Activated T-cell treated with anti-CD3 and anti-CD28 coated beads, Interleukin-2, amount 50 U/mL, for 24 hours (primary cell): ENCODE data around the gene PEDS1.
A peak's percentile ranks its signal among the peaks of the same experiment; 100 is the strongest.
"Not testable (repeated sequence)": the region's sequence is repeated elsewhere in the genome, so short reads cannot be mapped to it uniquely, and the experiment has no call there.

ENCODE experiments used
- DNase-seq: peaks from one replicate; pipeline ENCODE4 v3.0.0-alpha.2; 2020
- H3K27ac Mint-ChIP-seq: 2 replicates; pipeline ENCODE4 v1.8.0; 2020; ENCODE audit warnings: mild to moderate bottlenecking, mixed read lengths
- H3K27me3 Mint-ChIP-seq: 2 replicates; pipeline ENCODE4 v1.8.0; 2020; ENCODE audit warnings: mixed read lengths
- H3K36me3 Mint-ChIP-seq: 2 replicates; pipeline ENCODE4 v1.8.0; 2020; ENCODE audit warnings: low read depth, mixed read lengths
- H3K4me1 Mint-ChIP-seq: 2 replicates; pipeline ENCODE4 v1.8.0; 2020; ENCODE audit warnings: low read depth, mixed read lengths
- H3K4me3 Mint-ChIP-seq: 2 replicates; pipeline ENCODE4 v1.8.0; 2020; ENCODE audit warnings: mild to moderate bottlenecking, moderate library complexity, mixed read lengths
- H3K9me3 Mint-ChIP-seq: 2 replicates; pipeline ENCODE4 v1.8.0; 2020; ENCODE audit warnings: mixed read lengths

The PEDS1 gene

GRCh38 chr20:50185426-50185825 lies 31.9 kb upstream of the PEDS1 start:
- H3K9me3 Mint-ChIP-seq = no peaks in the 10 kb centered on the region
- peaks cover 25% of the 10 kb centered on the region for H3K27me3 Mint-ChIP-seq
- DNase-seq = no peak
- peaks cover 3% of the 10 kb centered on the region for H3K4me1 Mint-ChIP-seq
- H3K36me3 Mint-ChIP-seq = no peaks in the 10 kb centered on the region
- H3K4me3 Mint-ChIP-seq = no peak overlapping the region
- no peak overlapping the region for H3K27ac Mint-ChIP-seq

- H3K4me3 Mint-ChIP-seq = no peak overlapping the region
- no peaks in the 10 kb centered on the region for H3K36me3 Mint-ChIP-seq
- peaks cover 3% of the 10 kb centered on the region for H3K4me1 Mint-ChIP-seq
- H3K27ac Mint-ChIP-seq = no peak overlapping the region
- peaks cover 25% of the 10 kb centered on the region for H3K27me3 Mint-ChIP-seq
- H3K9me3 Mint-ChIP-seq = no peaks in the 10 kb centered on the region
- DNase-seq = no peak
Observed at GRCh38 chr20:50182346-50182745, 28.8 kb upstream of the PEDS1 start.

GRCh38 chr20:50181344-50181743 lies 27.8 kb upstream of the PEDS1 start:
- H3K4me3 Mint-ChIP-seq = no peak overlapping the region
- no peak overlapping the region for H3K27ac Mint-ChIP-seq
- H3K4me1 Mint-ChIP-seq = peaks cover under 1% of the 10 kb centered on the region
- DNase-seq = no peak
- H3K36me3 Mint-ChIP-seq = no peaks in the 10 kb centered on the region
- H3K27me3 Mint-ChIP-seq = peaks cover 25% of the 10 kb centered on the region
- no peaks in the 10 kb centered on the region for H3K9me3 Mint-ChIP-seq

GRCh38 chr20:50178672-50179071 lies 25.1 kb upstream of the PEDS1 start:
- not testable (repeated sequence) for H3K9me3 Mint-ChIP-seq, H3K4me3 Mint-ChIP-seq, DNase-seq, H3K27ac Mint-ChIP-seq, H3K27me3 Mint-ChIP-seq, H3K4me1 Mint-ChIP-seq, H3K36me3 Mint-ChIP-seq

GRCh38 chr20:50175938-50176933 lies 22.7 kb upstream of the PEDS1 start:
- Mint-ChIP-seq H3K27ac (no peak overlapping the region), H3K4me1 (peaks cover 3% of the 10 kb centered on the region)

GRCh38 chr20:50174456-50174855 lies 20.9 kb upstream of the PEDS1 start:
- no peak for DNase-seq
- Mint-ChIP-seq H3K27ac (no peak overlapping the region), H3K4me3 (no peak overlapping the region), H3K27me3 (peaks cover 17% of the 10 kb centered on the region), H3K4me1 (peaks cover 3% of the 10 kb centered on the region), H3K36me3 (no peaks in the 10 kb centered on the region), H3K9me3 (no peaks in the 10 kb centered on the region)

More at GRCh38 chr20:50175938-50176933, 22.7 kb upstream of the PEDS1 start:
- Mint-ChIP-seq H3K4me3 (no peak overlapping the region), H3K27me3 (peaks cover 14% of the 10 kb centered on the region), H3K36me3 (no peaks in the 10 kb centered on the region), H3K9me3 (no peaks in the 10 kb centered on the region)
- no peak for DNase-seq

- Mint-ChIP-seq H3K9me3 (no peaks in the 10 kb centered on the region), H3K27me3 (peaks cover 17% of the 10 kb centered on the region), H3K4me3 (no peak overlapping the region), H3K4me1 (peaks cover 3% of the 10 kb centered on the region), H3K36me3 (no peaks in the 10 kb centered on the region), H3K27ac (no peak overlapping the region)
- no peak for DNase-seq
Observed at GRCh38 chr20:50172347-50173013, 19.0 kb upstream of the PEDS1 start.

- H3K9me3 Mint-ChIP-seq = no peaks in the 10 kb centered on the region
- H3K27ac Mint-ChIP-seq = no peak overlapping the region
- peaks cover 17% of the 10 kb centered on the region for H3K27me3 Mint-ChIP-seq
- no peak for DNase-seq
- H3K4me3 Mint-ChIP-seq = no peak overlapping the region
- no peaks in the 10 kb centered on the region for H3K36me3 Mint-ChIP-seq
- peaks cover 11% of the 10 kb centered on the region for H3K4me1 Mint-ChIP-seq
Observed at GRCh38 chr20:50170549-50171220, 17.2 kb upstream of the PEDS1 start.

- H3K4me3 Mint-ChIP-seq = no peak overlapping the region
- no peak overlapping the region for H3K27ac Mint-ChIP-seq
- H3K36me3 Mint-ChIP-seq = no peaks in the 10 kb centered on the region
- DNase-seq = peak; percentile 91
- peaks cover 13% of the 10 kb centered on the region for H3K4me1 Mint-ChIP-seq
- no peaks in the 10 kb centered on the region for H3K9me3 Mint-ChIP-seq
- H3K27me3 Mint-ChIP-seq = peaks cover 17% of the 10 kb centered on the region
Observed at GRCh38 chr20:50169329-50169823, 15.9 kb upstream of the PEDS1 start.

- H3K27ac Mint-ChIP-seq = peak overlapping the region; percentile 88
- peaks cover 3% of the 10 kb centered on the region for H3K27me3 Mint-ChIP-seq
- H3K9me3 Mint-ChIP-seq = no peaks in the 10 kb centered on the region
- DNase-seq = peak; percentile 84
- no peaks in the 10 kb centered on the region for H3K36me3 Mint-ChIP-seq
- H3K4me1 Mint-ChIP-seq = peaks cover 11% of the 10 kb centered on the region
- H3K4me3 Mint-ChIP-seq = peak overlapping the region; percentile 56
Observed at GRCh38 chr20:50165684-50166554, 12.4 kb upstream of the PEDS1 start.

- Mint-ChIP-seq H3K36me3 (no peaks in the 10 kb centered on the region), H3K4me3 (no peak overlapping the region), H3K9me3 (no peaks in the 10 kb centered on the region), H3K27ac (no peak overlapping the region), H3K4me1 (peaks cover 11% of the 10 kb centered on the region), H3K27me3 (no peaks in the 10 kb centered on the region)
- DNase-seq = no peak
Observed at GRCh38 chr20:50163570-50164317, 10.2 kb upstream of the PEDS1 start.

GRCh38 chr20:50161494-50161893 lies 8.0 kb upstream of the PEDS1 start:
- not testable (repeated sequence) for H3K36me3 Mint-ChIP-seq, DNase-seq, H3K4me3 Mint-ChIP-seq, H3K27ac Mint-ChIP-seq, H3K27me3 Mint-ChIP-seq, H3K9me3 Mint-ChIP-seq
- H3K4me1 Mint-ChIP-seq = peaks cover 11% of the 10 kb centered on the region

GRCh38 chr20:50153153-50153499 lies 397 bp downstream of the PEDS1 start:
- Mint-ChIP-seq H3K36me3 (peaks cover 44% of the 10 kb centered on the region), H3K27ac (peak overlapping the region; percentile 97), H3K9me3 (no peaks in the 10 kb centered on the region), H3K4me1 (peaks cover 48% of the 10 kb centered on the region), H3K4me3 (peak overlapping the region; percentile 89), H3K27me3 (no peaks in the 10 kb centered on the region)
- DNase-seq = no peak
